ENCODE results near the gene GALNTL6.

The GALNTL6 gene

DNA sequence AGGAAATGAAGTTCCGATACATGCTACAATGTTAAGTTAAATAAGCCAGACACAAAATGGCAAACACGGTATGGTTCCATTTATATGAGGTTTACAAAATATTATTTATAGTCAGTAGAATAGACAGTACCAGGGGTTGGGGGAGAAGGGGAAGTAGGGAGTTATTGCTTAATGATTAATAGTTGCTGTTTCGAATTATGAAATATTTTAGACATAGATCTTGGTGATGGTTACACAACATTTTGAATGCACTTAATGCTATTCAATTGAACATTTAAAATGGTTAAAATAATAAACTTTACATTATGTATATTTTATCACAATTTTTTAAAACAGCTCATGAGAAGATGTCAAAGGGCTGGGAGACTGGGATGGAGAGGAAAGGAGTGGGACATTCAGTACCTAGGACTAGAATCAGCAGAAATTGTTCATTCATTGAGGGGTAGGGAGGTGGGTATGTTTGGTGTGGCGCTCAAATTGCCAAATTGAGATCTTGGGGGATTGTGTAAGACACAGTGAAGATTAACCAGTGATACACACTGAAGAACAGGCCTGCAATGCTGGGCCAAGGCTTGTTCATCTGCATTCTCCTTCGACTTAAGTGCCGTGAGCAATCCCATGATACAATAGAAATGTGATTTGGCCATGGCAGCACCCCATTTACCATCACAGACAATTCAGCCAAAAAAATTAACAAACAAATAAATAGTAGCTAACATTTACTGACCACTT, 1189.8 kb downstream of the GALNTL6 start:
- ChIA-PET CTCF (no interaction called here), POLR2A (interaction anchor here (1.4 kb wide), 1 partner anchor 332 kb away, joined by 3 read pairs; no protein-coding TSS in a partner anchor)
- no peak for TF ChIP-seq FOXK2 (IDR thresholded peaks at IDR 0.05)
- DNase-seq (ENCODE audit: extremely low spot score), result no peak

DNA sequence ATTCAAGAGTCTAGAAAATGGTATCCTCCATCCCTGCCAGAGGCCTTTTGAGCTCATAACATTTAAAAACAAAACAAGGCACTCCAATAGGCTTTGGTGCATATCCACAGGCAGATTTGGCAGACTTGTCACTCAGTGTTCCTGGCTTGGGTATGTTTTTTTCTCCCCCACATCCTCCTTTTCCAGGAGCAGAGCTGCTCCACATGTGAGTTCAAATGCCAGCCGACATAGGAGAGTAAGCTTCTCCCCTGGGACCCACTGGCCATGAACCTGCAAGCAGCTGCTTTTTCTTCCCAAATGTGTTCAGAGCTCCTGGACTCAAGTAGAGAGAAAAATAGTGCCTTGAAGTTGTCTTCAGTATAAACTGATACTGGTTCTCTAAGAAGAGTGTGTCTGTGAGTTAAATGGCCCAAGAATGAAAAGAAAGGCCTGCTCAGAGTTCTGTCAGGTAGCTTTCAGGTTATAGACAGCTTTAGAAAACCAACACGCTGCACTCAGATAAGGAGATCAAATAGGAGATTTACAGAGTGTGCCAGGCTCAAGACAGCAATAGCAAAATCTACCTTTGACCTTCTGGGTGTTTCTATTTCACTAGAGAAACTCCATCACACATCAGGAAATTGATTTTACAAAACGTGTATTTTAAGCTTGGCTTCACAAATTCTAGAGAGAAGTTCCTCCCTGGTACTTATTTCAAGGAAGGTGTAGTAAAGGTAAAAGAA, 1192.9 kb downstream of the GALNTL6 start:
- ChIA-PET CTCF (interaction anchor here (0.7 to 1.6 kb wide), 7 partner anchors 19 to 414 kb away, joined by 3 to 6 read pairs (median 3); no protein-coding TSS in a partner anchor), POLR2A (interaction anchor here (1.0 to 1.1 kb wide), 2 partner anchors 10 to 162 kb away, joined by 6 read pairs; partner anchors contain the start of gene GALNT7)
- no peak for TF ChIP-seq LEF1 (IDR thresholded peaks at IDR 0.05; ENCODE audit: borderline replicate concordance)
- no peak for TF ChIP-seq ELF4 (IDR thresholded peaks at IDR 0.05)
- no peak for TF ChIP-seq SP1 (IDR thresholded peaks at IDR 0.05)
- no peak for TF ChIP-seq ARNT (IDR thresholded peaks at IDR 0.05)
- no peak for TF ChIP-seq NFRKB (IDR thresholded peaks at IDR 0.05)
- no peak for TF ChIP-seq TARDBP (IDR thresholded peaks at IDR 0.05)
- DNase-seq (ENCODE audit: extremely low spot score), result no peak

DNA sequence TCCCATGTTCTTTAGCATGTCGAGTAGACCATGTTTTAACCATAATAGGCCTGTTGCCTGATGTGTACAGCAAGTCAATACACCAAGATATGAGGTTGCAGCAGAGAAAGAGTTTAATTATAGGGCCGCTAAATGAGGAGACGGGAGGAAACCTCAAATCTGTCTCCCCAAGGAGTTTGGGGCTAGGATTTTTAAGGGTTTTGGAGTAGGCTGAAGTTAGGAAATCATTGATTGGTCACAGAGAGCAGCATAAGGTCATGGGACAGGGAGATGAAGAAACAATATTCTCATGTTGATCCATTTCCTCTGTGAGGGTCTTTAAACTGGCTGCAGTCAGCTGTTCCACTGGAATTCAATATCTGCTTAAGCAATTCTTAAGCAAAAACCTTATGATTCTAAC, 1195.2 kb downstream of the GALNTL6 start:
- TF ChIP-seq ELF4 (IDR thresholded peaks at IDR 0.05), result no peak
- no peak for TF ChIP-seq CTBP1 (IDR thresholded peaks at IDR 0.05; ENCODE audit: borderline replicate concordance)
- TF ChIP-seq SP1 (IDR thresholded peaks at IDR 0.05), result no peak
- no peak for TF ChIP-seq BHLHE40 (IDR thresholded peaks at IDR 0.05; ENCODE audit: borderline replicate concordance)
- TF ChIP-seq NFRKB (IDR thresholded peaks at IDR 0.05), result no peak

DNA sequence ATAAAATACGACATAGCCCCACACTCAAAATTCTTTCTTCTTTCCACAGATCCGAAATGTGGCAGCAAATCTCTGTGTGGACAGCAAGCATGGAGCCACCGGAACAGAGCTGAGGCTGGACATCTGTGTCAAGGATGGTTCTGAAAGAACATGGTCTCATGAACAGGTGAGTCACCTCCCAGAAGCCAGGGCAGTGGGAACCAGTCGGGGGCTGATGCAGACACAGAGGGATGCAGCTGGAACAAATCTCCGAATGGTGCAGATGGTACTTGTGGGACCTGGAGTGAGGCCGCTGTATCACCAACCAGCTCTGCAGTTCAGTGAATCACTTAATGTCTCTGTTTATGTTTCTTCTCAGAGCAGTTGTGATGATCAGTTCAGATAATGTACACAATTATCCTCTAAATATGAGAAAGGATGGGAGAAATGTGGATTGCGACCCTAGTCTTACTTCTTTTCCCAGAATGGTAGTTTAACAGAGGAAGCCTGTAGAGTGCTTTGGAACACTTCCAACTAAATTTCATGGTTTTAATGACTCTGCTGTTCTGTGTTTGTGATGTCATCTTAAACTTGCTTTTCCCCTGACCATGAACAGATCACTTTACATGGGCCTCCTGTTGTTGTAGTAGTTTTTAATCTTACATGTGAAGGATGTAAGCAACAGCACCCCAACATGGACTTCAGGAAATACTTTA, 1196.1 kb downstream of the GALNTL6 start:
- CTCF ChIA-PET, result interaction anchor here (0.6 kb wide), 1 partner anchor 75 kb away, joined by 3 read pairs; no protein-coding TSS in a partner anchor
- no peak for DNase-seq (ENCODE audit: extremely low spot score)
- TF ChIP-seq FOXA1 (IDR thresholded peaks at IDR 0.05), result no peak
- no peak for TF ChIP-seq ZNF384 (IDR thresholded peaks at IDR 0.05)
- TF ChIP-seq HDGF (IDR thresholded peaks at IDR 0.05; ENCODE audit: borderline replicate concordance), result no peak
- TF ChIP-seq CTBP1 (IDR thresholded peaks at IDR 0.05; ENCODE audit: borderline replicate concordance), result no peak
- TF ChIP-seq BHLHE40 (IDR thresholded peaks at IDR 0.05; ENCODE audit: borderline replicate concordance), result no peak
- TF ChIP-seq FOXM1 (IDR thresholded peaks at IDR 0.05; ENCODE audit: borderline replicate concordance), result no peak
- TF ChIP-seq NFRKB (IDR thresholded peaks at IDR 0.05), result no peak
- TF ChIP-seq ELF4 (IDR thresholded peaks at IDR 0.05), result no peak
- no peak for TF ChIP-seq SP1 (IDR thresholded peaks at IDR 0.05)
- no peak for TF ChIP-seq ARNT (IDR thresholded peaks at IDR 0.05)
- TF ChIP-seq SUZ12 (IDR thresholded peaks at IDR 0.05), result no peak
- POLR2A ChIA-PET, result interaction anchor here (1.0 kb wide), 1 partner anchor 13 kb away, joined by 3 read pairs; no protein-coding TSS in a partner anchor

More for the DNA sequence above, 1195.2 kb downstream of the GALNTL6 start:
- ChIA-PET CTCF (no interaction called here), POLR2A (no interaction called here)
- DNase-seq (ENCODE audit: extremely low spot score), result no peak

DNA sequence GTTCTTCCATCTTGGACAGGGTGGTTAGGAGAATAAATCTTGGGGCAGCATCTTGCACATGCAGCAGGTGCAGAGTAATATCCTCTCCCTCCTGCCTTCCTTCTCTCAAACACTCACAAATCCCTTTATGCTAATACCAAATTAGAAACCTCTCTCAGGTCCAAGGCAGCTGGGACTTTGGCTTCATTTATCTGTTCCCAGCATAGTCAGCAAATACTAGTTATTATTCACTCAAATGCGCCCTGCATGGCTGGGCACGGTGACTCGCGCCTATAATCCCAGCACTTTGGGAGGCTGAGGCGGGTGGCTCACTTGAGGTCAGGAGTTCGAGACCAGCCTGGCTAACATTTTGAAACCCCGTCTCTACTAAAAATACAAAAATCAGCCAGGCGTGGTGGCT, 1199.4 kb downstream of the GALNTL6 start:
- TF ChIP-seq L3MBTL2 (conservative IDR thresholded peaks at IDR 0.05) (no peak), FOXK2 (IDR thresholded peaks at IDR 0.05) (no peak), NFRKB (IDR thresholded peaks at IDR 0.05) (no peak), SUZ12 (IDR thresholded peaks at IDR 0.05) (no peak), CTBP1 (IDR thresholded peaks at IDR 0.05; ENCODE audit: borderline replicate concordance) (no peak), FOXA1 (IDR thresholded peaks at IDR 0.05) (no peak), LEF1 (IDR thresholded peaks at IDR 0.05; ENCODE audit: borderline replicate concordance) (no peak), FOXM1 (IDR thresholded peaks at IDR 0.05; ENCODE audit: borderline replicate concordance) (no peak), SP1 (IDR thresholded peaks at IDR 0.05) (no peak), BHLHE40 (IDR thresholded peaks at IDR 0.05; ENCODE audit: borderline replicate concordance) (no peak), HDGF (IDR thresholded peaks at IDR 0.05; ENCODE audit: borderline replicate concordance) (no peak), ZNF384 (IDR thresholded peaks at IDR 0.05) (no peak)
- DNase-seq (ENCODE audit: extremely low spot score), result no peak
- CTCF ChIA-PET, result interaction anchor here (0.5 to 3.5 kb wide), 19 partner anchors 11 to 408 kb away, joined by 3 to 37 read pairs (median 6); no protein-coding TSS in a partner anchor
- POLR2A ChIA-PET, result no interaction called here

DNA sequence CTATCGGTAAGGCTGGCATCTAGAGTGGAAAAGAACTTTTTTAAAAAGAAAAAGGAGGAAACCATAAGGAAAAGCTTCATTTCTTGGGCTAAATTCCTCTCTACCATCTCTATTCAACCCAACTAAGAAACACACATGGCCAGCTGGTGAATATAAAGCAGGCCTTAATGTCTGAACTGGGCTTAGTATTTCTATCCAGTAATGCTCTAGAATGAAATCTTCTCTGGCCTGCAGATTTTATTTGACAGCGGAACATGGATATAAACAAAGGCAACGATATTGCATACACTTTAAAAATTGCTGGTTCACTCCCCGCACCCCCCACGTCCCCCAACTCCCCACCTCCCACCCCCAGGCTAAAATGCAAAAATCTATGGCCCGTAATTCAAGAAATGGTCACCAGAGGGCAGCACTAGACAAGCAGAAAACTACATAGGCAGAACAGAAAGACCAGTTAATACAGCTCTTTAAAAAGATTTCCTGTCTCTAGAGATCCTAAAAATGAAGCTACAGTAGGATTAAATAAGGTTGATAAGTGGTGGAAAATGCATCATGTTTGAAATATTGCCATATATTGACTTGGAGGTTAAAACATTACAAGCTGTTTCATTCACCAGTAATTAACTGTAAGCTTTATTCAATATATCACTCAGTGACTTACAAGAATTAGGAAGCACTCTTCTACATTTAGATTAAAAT, 1200.2 kb downstream of the GALNTL6 start:
- POLR2A ChIA-PET, result interaction anchor here (0.6 to 1.5 kb wide), 5 partner anchors 155 to 321 kb away, joined by 3 to 9 read pairs (median 3); partner anchors contain the start of genes GALNT7 and HMGB2
- CTCF ChIA-PET, result interaction anchor here (0.5 to 3.5 kb wide), 44 partner anchors 10 to 978 kb away, joined by 3 to 37 read pairs (median 4); partner anchors contain the start of gene GALNT7
- DNase-seq (ENCODE audit: extremely low spot score), result peak; percentile 44
- TF ChIP-seq ARNT (IDR thresholded peaks at IDR 0.05), result no peak
- no peak for TF ChIP-seq FOXM1 (IDR thresholded peaks at IDR 0.05; ENCODE audit: borderline replicate concordance)
- TF ChIP-seq FOXA1 (IDR thresholded peaks at IDR 0.05), result no peak
- no peak for TF ChIP-seq ELF4 (IDR thresholded peaks at IDR 0.05)
- TF ChIP-seq LEF1 (IDR thresholded peaks at IDR 0.05; ENCODE audit: borderline replicate concordance), result no peak
- no peak for TF ChIP-seq NFRKB (IDR thresholded peaks at IDR 0.05)
- no peak for TF ChIP-seq CTBP1 (IDR thresholded peaks at IDR 0.05; ENCODE audit: borderline replicate concordance)
- no peak for TF ChIP-seq FOXK2 (IDR thresholded peaks at IDR 0.05)
- no peak for TF ChIP-seq TARDBP (IDR thresholded peaks at IDR 0.05)
- TF ChIP-seq BHLHE40 (IDR thresholded peaks at IDR 0.05; ENCODE audit: borderline replicate concordance), result no peak
- TF ChIP-seq SP1 (IDR thresholded peaks at IDR 0.05), result no peak

DNA sequence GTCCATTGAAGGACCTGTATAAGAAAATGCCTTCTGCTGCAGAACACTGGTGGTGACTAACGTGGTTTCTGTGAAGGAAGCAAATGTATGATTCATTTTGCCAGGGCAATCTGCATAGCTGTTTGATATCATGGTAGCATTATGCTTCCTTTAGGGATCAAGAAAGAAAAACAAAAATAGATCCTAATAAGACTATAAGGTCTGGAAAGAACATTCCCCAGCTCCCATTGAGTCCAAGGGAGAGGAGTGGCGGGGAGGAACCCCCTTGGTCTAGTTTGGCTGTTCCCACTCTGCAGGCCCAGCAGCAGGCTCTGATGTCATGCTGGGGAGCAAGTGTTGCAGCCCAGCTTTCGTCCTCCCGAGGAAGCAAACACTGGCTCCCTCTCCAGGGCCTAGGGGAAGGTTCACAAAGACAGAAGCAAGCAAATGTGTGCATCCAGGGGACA, 1200.9 kb downstream of the GALNTL6 start:
- ChIA-PET POLR2A (interaction anchor here (0.6 to 1.5 kb wide), 5 partner anchors 155 to 321 kb away, joined by 3 to 9 read pairs (median 3); partner anchors contain the start of genes GALNT7 and HMGB2), CTCF (interaction anchor here (0.5 to 3.5 kb wide), 38 partner anchors 9 to 977 kb away, joined by 3 to 37 read pairs (median 4); partner anchors contain the start of gene GALNT7)
- peak; percentile 44 for DNase-seq (ENCODE audit: extremely low spot score)
- TF ChIP-seq L3MBTL2 (conservative IDR thresholded peaks at IDR 0.05) (no peak), LEF1 (IDR thresholded peaks at IDR 0.05; ENCODE audit: borderline replicate concordance) (no peak), FOXK2 (IDR thresholded peaks at IDR 0.05) (no peak), BHLHE40 (IDR thresholded peaks at IDR 0.05; ENCODE audit: borderline replicate concordance) (no peak), ELF4 (IDR thresholded peaks at IDR 0.05) (no peak), SUZ12 (IDR thresholded peaks at IDR 0.05) (no peak), NFRKB (IDR thresholded peaks at IDR 0.05) (no peak)
